Neural cell (in vitro differentiated cells): ENCODE results near the gene PLEKHA5. TPM values are rescaled to one million over a fixed set of nuclear protein-coding genes. Genes with fewer than 3 reads are reported as not detected.

Experiments used
- H2AFZ ChIP-seq: fragments of 200-600, 300-800 bp; sonication (generic), shearing (Covaris generic); 2 replicates; pipeline ENCODE4 v1.6.0; 2014; ENCODE audit warnings: low read depth, mild to moderate bottlenecking, antibody characterized with exemption, low read length, moderate library complexity
- H3F3A ChIP-seq: fragments of 200-600 bp; shearing (Covaris generic); 2 replicates; pipeline ENCODE4 v1.6.1; 2016; ENCODE audit warnings: mild to moderate bottlenecking, moderate library complexity, mixed read lengths, antibody characterized with exemption, low read length; ENCODE audit not compliant: insufficient read depth, poor library complexity, severe bottlenecking
- H3K27ac ChIP-seq: fragments of 200-600, 300-800 bp; sonication (generic), shearing (Covaris generic); 2 replicates; pipeline ENCODE4 v1.5.1; 2014; ENCODE audit warnings: mild to moderate bottlenecking, low read length, moderate library complexity
- H3K27me3 ChIP-seq: fragments of 300-800, 200-600 bp; sonication (generic), shearing (Covaris generic); 2 replicates; pipeline ENCODE4 v1.6.0; 2014; ENCODE audit warnings: mild to moderate bottlenecking, low read depth, low read length, moderate library complexity; ENCODE audit not compliant: insufficient read depth
- H3K36me3 ChIP-seq: fragments of 300-800, 200-600 bp; sonication (generic), shearing (Covaris generic); 2 replicates; pipeline ENCODE4 v1.5.1; 2014; ENCODE audit warnings: mild to moderate bottlenecking, antibody characterized with exemption, low read length, moderate library complexity; ENCODE audit not compliant: insufficient read depth
- H3K4me2 ChIP-seq: fragments of 300-800, 200-600 bp; sonication (generic), shearing (Covaris generic); 2 replicates; pipeline ENCODE4 v1.6.0; 2014; ENCODE audit warnings: mild to moderate bottlenecking, low read length
- H3K4me3 ChIP-seq: fragments of 300-800, 200-600 bp; sonication (generic), shearing (Covaris generic); 2 replicates; pipeline ENCODE4 v1.5.1; 2014; ENCODE audit warnings: mild to moderate bottlenecking, low read length, moderate library complexity
- H3K79me2 ChIP-seq: fragments of 200-600 bp; shearing (Covaris generic); replicated peaks from 2 replicates; pipeline ENCODE4 v1.6.0; 2014; ENCODE audit warnings: mild to moderate bottlenecking, low read length, moderate library complexity; ENCODE audit not compliant: insufficient read depth
- H3K9ac ChIP-seq: fragments of 300-800, 200-600 bp; sonication (generic), shearing (Covaris generic); 2 replicates; pipeline ENCODE4 v1.6.1; 2016; ENCODE audit warnings: mild to moderate bottlenecking, low read length, mixed read lengths
- H3K9me2 ChIP-seq: fragments of 200-600 bp; shearing (Covaris generic); 2 replicates; pipeline ENCODE4 v1.6.1; 2016; ENCODE audit warnings: mild to moderate bottlenecking, low read length, mixed read lengths; ENCODE audit not compliant: insufficient read depth
- H3K9me3 ChIP-seq: fragments of 200-600, 300-800 bp; sonication (generic), shearing (Covaris generic); 2 replicates; pipeline ENCODE4 v1.6.1; 2016; ENCODE audit warnings: mild to moderate bottlenecking, mixed run types, low read length, moderate library complexity, mixed read lengths
- H4K20me1 ChIP-seq: fragments of 200-600 bp; shearing (Covaris generic); 2 replicates; pipeline ENCODE4 v1.6.1; 2016; ENCODE audit warnings: mild to moderate bottlenecking, mixed run types; ENCODE audit not compliant: insufficient read depth
- EP300 ChIP-seq: fragments of 450-650 bp; conservative IDR thresholded peaks from 2 replicates; pipeline ENCODE4 v1.6.1; 2014; ENCODE audit warnings: antibody characterized with exemption, mild to moderate bottlenecking, moderate library complexity; ENCODE audit not compliant: poor library complexity, severe bottlenecking
- EZH2 ChIP-seq: fragments of 200-600, 300-800 bp; shearing (Covaris generic), sonication (generic); IDR thresholded peaks from 2 replicates; pipeline ENCODE4 v1.6.1; 2014; ENCODE audit warnings: antibody characterized with exemption, low read length, borderline replicate concordance, mild to moderate bottlenecking; ENCODE audit not compliant: insufficient read depth, poor library complexity, severe bottlenecking
- MXI1 ChIP-seq: fragments of 450-650 bp; conservative IDR thresholded peaks from 2 replicates; pipeline ENCODE4 v1.6.1; 2014; ENCODE audit warnings: antibody characterized with exemption, mild to moderate bottlenecking; ENCODE audit not compliant: poor library complexity, severe bottlenecking
- POLR2AphosphoS5 ChIP-seq: IDR thresholded peaks from 2 replicates; pipeline ENCODE4 v1.6.1; 2012
- RAD21 ChIP-seq: fragments of 450-650 bp; conservative IDR thresholded peaks from 2 replicates; pipeline ENCODE4 v1.6.1; 2014; ENCODE audit warnings: antibody characterized with exemption, mild to moderate bottlenecking, moderate library complexity
- SMC3 ChIP-seq: fragments of 450-650 bp; conservative IDR thresholded peaks from 2 replicates; pipeline ENCODE4 v1.6.1; 2014; ENCODE audit warnings: antibody characterized with exemption, mild to moderate bottlenecking, moderate library complexity; ENCODE audit not compliant: poor library complexity
- TAF1 ChIP-seq: IDR thresholded peaks from 2 replicates; pipeline ENCODE4 v1.6.1; 2012; ENCODE audit warnings: low read depth
- polyA plus RNA-seq: library from polyadenylated mRNA; depleted of rRNA; stranded (reverse); fragments of >200 nt; gene quantifications from 2 replicates; pipeline ENCODE4 v1.2.3, GENCODE V29; 2014
- TF ChIP-seq, protein P1 (sequence below): IDR thresholded peaks from 2 replicates; pipeline ENCODE4 v1.6.1; 2012; ENCODE audit warnings: borderline replicate concordance
- TF ChIP-seq, protein P2 (sequence below): fragments of 450-650 bp; IDR thresholded peaks from 2 replicates; pipeline ENCODE4 v1.5.1; 2014; ENCODE audit warnings: antibody characterized with exemption, mild to moderate bottlenecking, moderate library complexity; ENCODE audit not compliant: poor library complexity, severe bottlenecking

Gene PLEKHA5
- polyA plus RNA-seq, 1 donor from 2014 or later = 130 TPM

DNA sequence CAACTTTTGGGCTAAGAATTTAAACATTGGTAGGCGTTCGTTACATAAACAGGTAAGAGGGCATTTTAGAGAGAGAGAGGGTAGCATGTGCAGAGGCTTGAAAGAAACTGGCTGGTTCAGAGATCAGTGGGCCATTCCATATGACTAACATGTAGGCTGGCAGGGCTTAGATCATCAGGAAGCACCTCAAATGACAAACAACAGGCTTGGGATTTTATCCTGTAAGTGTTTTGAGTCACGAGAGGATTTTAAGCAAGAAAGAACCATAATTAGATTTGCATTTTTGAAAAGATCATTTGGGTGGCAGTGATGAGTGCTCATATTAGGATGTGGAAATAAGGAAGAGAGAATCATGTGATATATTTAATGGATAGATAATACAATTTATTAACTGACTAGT lies 8.7 kb upstream of the PLEKHA5 start:
- Histone ChIP-seq H4K20me1 (no peaks in the 10 kb centered on the region), H3K36me3 (no peaks in the 10 kb centered on the region), H3K9me3 (no peaks in the 10 kb centered on the region), H3K9ac (no peak overlapping the region), H3K27ac (no peak overlapping the region), H3K9me2 (no peaks in the 10 kb centered on the region), H3K79me2 (no peaks in the 10 kb centered on the region), H2AFZ (no peak overlapping the region), H3F3A (no peaks in the 10 kb centered on the region), H3K27me3 (no peaks in the 10 kb centered on the region), H3K4me2 (no peak overlapping the region), H3K4me3 (no peak overlapping the region)
- TF ChIP-seq, protein P1, sequence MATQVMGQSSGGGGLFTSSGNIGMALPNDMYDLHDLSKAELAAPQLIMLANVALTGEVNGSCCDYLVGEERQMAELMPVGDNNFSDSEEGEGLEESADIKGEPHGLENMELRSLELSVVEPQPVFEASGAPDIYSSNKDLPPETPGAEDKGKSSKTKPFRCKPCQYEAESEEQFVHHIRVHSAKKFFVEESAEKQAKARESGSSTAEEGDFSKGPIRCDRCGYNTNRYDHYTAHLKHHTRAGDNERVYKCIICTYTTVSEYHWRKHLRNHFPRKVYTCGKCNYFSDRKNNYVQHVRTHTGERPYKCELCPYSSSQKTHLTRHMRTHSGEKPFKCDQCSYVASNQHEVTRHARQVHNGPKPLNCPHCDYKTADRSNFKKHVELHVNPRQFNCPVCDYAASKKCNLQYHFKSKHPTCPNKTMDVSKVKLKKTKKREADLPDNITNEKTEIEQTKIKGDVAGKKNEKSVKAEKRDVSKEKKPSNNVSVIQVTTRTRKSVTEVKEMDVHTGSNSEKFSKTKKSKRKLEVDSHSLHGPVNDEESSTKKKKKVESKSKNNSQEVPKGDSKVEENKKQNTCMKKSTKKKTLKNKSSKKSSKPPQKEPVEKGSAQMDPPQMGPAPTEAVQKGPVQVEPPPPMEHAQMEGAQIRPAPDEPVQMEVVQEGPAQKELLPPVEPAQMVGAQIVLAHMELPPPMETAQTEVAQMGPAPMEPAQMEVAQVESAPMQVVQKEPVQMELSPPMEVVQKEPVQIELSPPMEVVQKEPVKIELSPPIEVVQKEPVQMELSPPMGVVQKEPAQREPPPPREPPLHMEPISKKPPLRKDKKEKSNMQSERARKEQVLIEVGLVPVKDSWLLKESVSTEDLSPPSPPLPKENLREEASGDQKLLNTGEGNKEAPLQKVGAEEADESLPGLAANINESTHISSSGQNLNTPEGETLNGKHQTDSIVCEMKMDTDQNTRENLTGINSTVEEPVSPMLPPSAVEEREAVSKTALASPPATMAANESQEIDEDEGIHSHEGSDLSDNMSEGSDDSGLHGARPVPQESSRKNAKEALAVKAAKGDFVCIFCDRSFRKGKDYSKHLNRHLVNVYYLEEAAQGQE = no peak
- TF ChIP-seq RAD21 (no peak), MXI1 (no peak), POLR2AphosphoS5 (no peak), EP300 (no peak), EZH2 (no peak), SMC3 (no peak)
- TF ChIP-seq, protein P2, sequence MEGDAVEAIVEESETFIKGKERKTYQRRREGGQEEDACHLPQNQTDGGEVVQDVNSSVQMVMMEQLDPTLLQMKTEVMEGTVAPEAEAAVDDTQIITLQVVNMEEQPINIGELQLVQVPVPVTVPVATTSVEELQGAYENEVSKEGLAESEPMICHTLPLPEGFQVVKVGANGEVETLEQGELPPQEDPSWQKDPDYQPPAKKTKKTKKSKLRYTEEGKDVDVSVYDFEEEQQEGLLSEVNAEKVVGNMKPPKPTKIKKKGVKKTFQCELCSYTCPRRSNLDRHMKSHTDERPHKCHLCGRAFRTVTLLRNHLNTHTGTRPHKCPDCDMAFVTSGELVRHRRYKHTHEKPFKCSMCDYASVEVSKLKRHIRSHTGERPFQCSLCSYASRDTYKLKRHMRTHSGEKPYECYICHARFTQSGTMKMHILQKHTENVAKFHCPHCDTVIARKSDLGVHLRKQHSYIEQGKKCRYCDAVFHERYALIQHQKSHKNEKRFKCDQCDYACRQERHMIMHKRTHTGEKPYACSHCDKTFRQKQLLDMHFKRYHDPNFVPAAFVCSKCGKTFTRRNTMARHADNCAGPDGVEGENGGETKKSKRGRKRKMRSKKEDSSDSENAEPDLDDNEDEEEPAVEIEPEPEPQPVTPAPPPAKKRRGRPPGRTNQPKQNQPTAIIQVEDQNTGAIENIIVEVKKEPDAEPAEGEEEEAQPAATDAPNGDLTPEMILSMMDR = no peak

DNA sequence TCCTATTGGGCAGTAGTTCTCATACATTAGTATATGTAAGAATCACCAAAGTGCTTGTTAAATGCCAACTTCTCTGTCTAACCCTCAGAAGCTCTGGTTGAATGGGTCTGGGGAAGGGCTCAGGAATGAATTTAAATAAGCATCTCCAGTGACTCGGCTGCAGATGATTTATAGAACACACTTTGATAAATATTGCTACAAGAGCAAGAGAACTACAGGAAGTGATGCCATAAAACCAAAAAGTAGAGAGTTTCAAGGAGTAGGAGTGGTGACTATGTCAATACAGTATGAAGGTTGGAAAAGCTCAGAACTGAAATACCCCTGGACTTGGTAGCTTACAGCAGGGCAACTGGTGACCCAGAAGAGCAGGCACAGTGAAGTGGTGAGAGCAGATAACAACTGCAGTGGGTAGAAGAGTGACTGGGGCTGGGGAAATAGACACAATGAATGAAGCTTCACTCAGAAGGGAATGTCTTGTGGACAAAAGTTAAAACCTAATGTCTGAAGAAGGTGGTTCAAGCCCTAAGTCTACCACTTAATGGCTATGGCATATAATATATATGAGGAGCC lies 8.0 kb upstream of the PLEKHA5 start:
- Histone ChIP-seq H3K27ac (no peak overlapping the region), H3K4me2 (no peak overlapping the region), H3K9me3 (no peaks in the 10 kb centered on the region), H4K20me1 (no peaks in the 10 kb centered on the region), H3K4me3 (no peak overlapping the region), H2AFZ (no peak overlapping the region), H3K9me2 (no peaks in the 10 kb centered on the region), H3K9ac (no peak overlapping the region), H3F3A (no peaks in the 10 kb centered on the region), H3K27me3 (no peaks in the 10 kb centered on the region), H3K36me3 (no peaks in the 10 kb centered on the region), H3K79me2 (no peaks in the 10 kb centered on the region)
- TF ChIP-seq, protein P2 = no peak
- TF ChIP-seq EZH2 = no peak
- TF ChIP-seq SMC3 = no peak
- TF ChIP-seq TAF1 = no peak
